H54 (cell line): ENCODE data around the gene ZNF771.

ENCODE experiments used
- DNase-seq: peaks from one replicate; pipeline ENCODE4 v3.0.0; 2011; ENCODE audit warnings: low spot score, mixed read lengths; ENCODE audit not compliant: insufficient read length
- FAIRE-seq: peaks from 3 replicates; lab custom pipeline; 2011; peaks lifted over from hg19 to GRCh38; lab: Jason Lieb, UNC
- POLR2A ChIP-seq: IDR thresholded peaks from 2 replicates; pipeline ENCODE4 v1.6.1; 2011; ENCODE audit warnings: low read depth, mild to moderate bottlenecking, low read length

Gene ZNF771

GRCh38 chr16:30398661-30399434, 8.6 kb upstream of the ZNF771 start:
- FAIRE-seq (no peak), DNase-seq (no peak)
- TF ChIP-seq POLR2A, result no peak

GRCh38 chr16:30399435-30400186, 7.8 kb upstream of the ZNF771 start:
- FAIRE-seq (no peak), DNase-seq (no peak)
- TF ChIP-seq POLR2A, result no peak

- FAIRE-seq (no peak), DNase-seq (no peak)
- no peak for TF ChIP-seq POLR2A
Measured at GRCh38 chr16:30401768-30402425, 5.5 kb upstream of the ZNF771 start.

GRCh38 chr16:30406795-30407101, 658 bp upstream of the ZNF771 start:
- FAIRE-seq (no peak), DNase-seq (no peak)
- no peak for TF ChIP-seq POLR2A

GRCh38 chr16:30407804-30408534, 563 bp downstream of the ZNF771 start:
- FAIRE-seq, result no peak
- TF ChIP-seq POLR2A, result no peak
- DNase-seq, result no peak

GRCh38 chr16:30409125-30410060, 2.0 kb downstream of the ZNF771 start:
- TF ChIP-seq POLR2A, result no peak
- DNase-seq (peak; percentile 83), FAIRE-seq (no peak)

- no peak for FAIRE-seq
- DNase-seq, result no peak
- no peak for TF ChIP-seq POLR2A
Measured at GRCh38 chr16:30413112-30413806, 5.9 kb downstream of the ZNF771 start.

- no peak for FAIRE-seq
- TF ChIP-seq POLR2A, result no peak
- DNase-seq, result no peak
Measured at GRCh38 chr16:30414159-30414558, 6.8 kb downstream of the ZNF771 start.

GRCh38 chr16:30416047-30416603, 8.7 kb downstream of the ZNF771 start:
- TF ChIP-seq POLR2A, result no peak
- FAIRE-seq, result no peak
- no peak for DNase-seq

- DNase-seq (no peak), FAIRE-seq (no peak)
- no peak for TF ChIP-seq POLR2A
Measured at GRCh38 chr16:30416624-30417528, 9.5 kb downstream of the ZNF771 start.
